A549 (cell line): ENCODE data around the gene MAD1L1. TPM values are rescaled to one million over a fixed set of nuclear protein-coding genes. Genes with fewer than 3 reads are reported as not detected.

Experiments
- ATAC-seq, 2 experiments: fragments of 200-7000 bp in 1 of 2; fragments of >200 bp in 1 of 2; cut with Nextera tagmentation in 1 of 2; cut with Tn5 transposase in 1 of 2; 3 replicates each; pipeline versions ENCODE4 v1.8.0 to v1.9.1; 2018 to 2020; ENCODE audit warnings: mild to moderate bottlenecking in 1 of 2, moderate library complexity in 1 of 2
- CTCF ChIA-PET: fragments of 300-600 bp; sonication (Branson Sonifier 250); formaldehyde crosslinking; extraction: SDS; loops from one replicate; lab custom pipeline; 2021; ENCODE audit warnings: antibody characterized with exemption, inconsistent platforms; lab: Yijun Ruan, JAX
- POLR2A ChIA-PET: fragments of 350-600 bp; formaldehyde crosslinking; extraction: SDS; loops from one replicate; lab custom pipeline; 2021; ENCODE audit warnings: antibody characterized with exemption, inconsistent platforms; lab: Yijun Ruan, JAX
- DNase-seq, 2 experiments: peaks; one replicate each; pipeline versions ENCODE4 v3.0.0 to v3.0.0-alpha.2; 2011 to 2016; ENCODE audit warnings: low read depth in 1 of 2, low spot score in 1 of 2
- FAIRE-seq: peaks from 2 replicates; lab custom pipeline; 2011; peaks lifted over from hg19 to GRCh38; lab: Jason Lieb, UNC
- H3K27ac ChIP-seq, 2 experiments: fragments of >200 bp; sonication (Bioruptor Twin); formaldehyde crosslinking; 3 replicates each; pipeline ENCODE4 v1.5.1; 2016 to 2017
- H3K4me1 ChIP-seq: fragments of >200 bp; sonication (Bioruptor Twin); formaldehyde crosslinking; 3 replicates; pipeline ENCODE4 v1.6.1; 2016
- H3K4me2 ChIP-seq: fragments of >200 bp; sonication (Bioruptor Twin); formaldehyde crosslinking; 3 replicates; pipeline ENCODE4 v1.6.1; 2016
- H3K4me3 ChIP-seq: fragments of >200 bp; sonication (Bioruptor Twin); formaldehyde crosslinking; 3 replicates; pipeline ENCODE4 v1.5.1; 2016
- H3K9me3 ChIP-seq: fragments of >200 bp; sonication (Bioruptor Twin); formaldehyde crosslinking; 3 replicates; pipeline ENCODE4 v1.6.1; 2016
- BCL3 ChIP-seq: fragments of >200 bp; sonication (Bioruptor Twin); formaldehyde crosslinking; IDR thresholded peaks from 3 replicates; pipeline ENCODE4 v1.6.1; 2016
- BHLHE40 ChIP-seq: IDR thresholded peaks from 2 replicates; pipeline ENCODE4 v1.6.1; 2012; ENCODE audit warnings: low read depth, low read length, inconsistent platforms
- CBX2 ChIP-seq: fragments of 200-600 bp; sonication (generic); IDR thresholded peaks from 2 replicates; pipeline ENCODE4 v1.6.1; 2016; ENCODE audit warnings: low read depth, mild to moderate bottlenecking, borderline replicate concordance
- CEBPB ChIP-seq, 2 experiments: fragments of >200 bp in 1 of 2; sonication (Bioruptor Twin) in 1 of 2; formaldehyde crosslinking in 1 of 2; IDR thresholded peaks; 2 replicates each; pipeline ENCODE4 v1.6.1; 2012 to 2016
- EHMT2 ChIP-seq: fragments of 200-600 bp; sonication (generic); IDR thresholded peaks from 2 replicates; pipeline ENCODE4 v1.6.1; 2016; ENCODE audit warnings: antibody characterized with exemption, low read depth, mild to moderate bottlenecking, moderate library complexity
- EP300 ChIP-seq, 2 experiments: fragments of >200 bp; sonication (Bioruptor Twin); formaldehyde crosslinking; IDR thresholded peaks; 2 replicates in 1 of 2; 3 replicates in 1 of 2; pipeline ENCODE4 v1.6.1; 2016 to 2017
- FOSB ChIP-seq: fragments of 250-450 bp; sonication (Bioruptor Pico); IDR thresholded peaks from 2 replicates; pipeline ENCODE4 v1.5.0; 2020; ENCODE audit warnings: mild to moderate bottlenecking, moderate library complexity
- HEYL ChIP-seq: fragments of 250-450 bp; sonication (Bioruptor Pico); IDR thresholded peaks from 2 replicates; pipeline ENCODE4 v1.8.0; 2021; ENCODE audit warnings: mild to moderate bottlenecking, moderate library complexity
- JUN ChIP-seq, 2 experiments: fragments of >200 bp; sonication (Bioruptor Twin); formaldehyde crosslinking; IDR thresholded peaks; 2 replicates in 1 of 2; 3 replicates in 1 of 2; pipeline ENCODE4 v1.6.1; 2016 to 2017
- NPAS2 ChIP-seq: fragments of 250-450 bp; sonication (Bioruptor Pico); IDR thresholded peaks from 2 replicates; pipeline ENCODE4 v1.8.0; 2022; ENCODE audit warnings: mild to moderate bottlenecking, moderate library complexity, borderline replicate concordance
- NR3C1 ChIP-seq: fragments of >200 bp; sonication (Bioruptor Twin); formaldehyde crosslinking; IDR thresholded peaks from 3 replicates; pipeline ENCODE4 v1.6.1; 2017
- PHF8 ChIP-seq: fragments of 200-600 bp; sonication (generic); IDR thresholded peaks from 2 replicates; pipeline ENCODE4 v1.6.1; 2016; ENCODE audit warnings: low read depth, mild to moderate bottlenecking, antibody characterized with exemption, moderate library complexity, borderline replicate concordance
- RAD21 ChIP-seq, 2 experiments: fragments of >200 bp in 1 of 2; sonication (Bioruptor Twin) in 1 of 2; formaldehyde crosslinking in 1 of 2; IDR thresholded peaks in 1 of 2; conservative IDR thresholded peaks in 1 of 2; 2 replicates in 1 of 2; 3 replicates in 1 of 2; pipeline ENCODE4 v1.6.1; 2012 to 2018; ENCODE audit warnings: inconsistent platforms in 1 of 2
- TFCP2L1 ChIP-seq: fragments of 250-450 bp; sonication (Bioruptor Pico); IDR thresholded peaks from 2 replicates; pipeline ENCODE4 v1.5.0; 2021; ENCODE audit warnings: mild to moderate bottlenecking
- USF2 ChIP-seq: fragments of 450-650 bp; IDR thresholded peaks from 2 replicates; pipeline ENCODE4 v1.6.1; 2014; ENCODE audit warnings: antibody characterized with exemption
- ZNF302 ChIP-seq: fragments of 250-450 bp; sonication (Bioruptor Pico); IDR thresholded peaks from 2 replicates; pipeline ENCODE4 v1.9.0; 2021; ENCODE audit warnings: inconsistent platforms, mild to moderate bottlenecking, moderate library complexity
- ZSCAN20 ChIP-seq: fragments of 250-450 bp; sonication (Bioruptor Pico); IDR thresholded peaks from 2 replicates; pipeline ENCODE4 v1.8.0; 2022; ENCODE audit warnings: mild to moderate bottlenecking, moderate library complexity
- WGBS: methylation state at CpG from one replicate; pipeline ENCODE4 v1.1.6; 2017; ENCODE audit errors: missing lambda C conversion rate; 5-methylcytosine and 5-hydroxymethylcytosine counted together
- polyA plus RNA-seq, 4 experiments: library from polyadenylated mRNA; depleted of rRNA in 3 of 4; stranded (reverse); fragments of >200 nt; fragmentation: RNase III in 1 of 4; extraction: RNeasy Plus Mini Kit Qiagen cat#74134 plus additional on column Dnase treatment in 1 of 4; gene quantifications; 2 replicates in 3 of 4; 3 replicates in 1 of 4; pipeline ENCODE4 v1.2.3, GENCODE V29; 2011 to 2017
- TF ChIP-seq, protein P1 (sequence below): IDR thresholded peaks from 2 replicates; pipeline ENCODE4 v1.6.1; 2012; ENCODE audit warnings: low read depth, borderline replicate concordance
- TF ChIP-seq, protein P2 (sequence below): fragments of 150-350 bp; IDR thresholded peaks from 2 replicates; pipeline ENCODE4 v1.6.1; 2014; ENCODE audit warnings: low read depth, mild to moderate bottlenecking, low read length
- TF ChIP-seq, protein P3 (sequence below): fragments of 250-450 bp; sonication (Bioruptor Pico); IDR thresholded peaks from 2 replicates; pipeline ENCODE4 v1.5.0; 2021; ENCODE audit warnings: mild to moderate bottlenecking, moderate library complexity, borderline replicate concordance
- TF ChIP-seq, protein P4 (sequence below): fragments of >200 bp; sonication (Bioruptor Twin); formaldehyde crosslinking; IDR thresholded peaks from 3 replicates; pipeline ENCODE4 v1.5.1; 2016
- TF ChIP-seq, protein P5 (sequence below): IDR thresholded peaks from 2 replicates; pipeline ENCODE4 v1.6.1; 2012

Gene MAD1L1
- polyA plus RNA-seq, 2 of the 4 experiments (the other 2 are of a cell fraction): 13.6 to 16.6 TPM

- ATAC-seq: no peak
- ChIA-PET POLR2A (no interaction called here), CTCF (no interaction called here)
- no peak for DNase-seq
- no peak for TF ChIP-seq RAD21 (conservative IDR thresholded peaks at IDR 0.05 in 1 of 2, IDR thresholded peaks at IDR 0.05 in 1 of 2)
- TF ChIP-seq NR3C1: no peak
- no peak for TF ChIP-seq EP300 (IDR thresholded peaks at IDR 0.05)
- no peak overlapping the region for H3K27ac ChIP-seq
- no peaks in the 10 kb centered on the region for H3K9me3 ChIP-seq
- no peak for FAIRE-seq
- 94% methylated on average over 23 of the region's 28 CpGs for WGBS
- H3K4me2 ChIP-seq: no peak overlapping the region
- no peaks in the 10 kb centered on the region for H3K4me1 ChIP-seq
- no peak overlapping the region for H3K4me3 ChIP-seq
These were observed 214.7 kb downstream of the MAD1L1 start for GRCh38 chr7:2017914-2018568.

- Histone ChIP-seq H3K4me2 (no peak overlapping the region), H3K27ac (no peak overlapping the region), H3K4me1 (no peaks in the 10 kb centered on the region), H3K9me3 (no peaks in the 10 kb centered on the region), H3K4me3 (no peak overlapping the region)
- TF ChIP-seq NPAS2 (CRISPR knock-in tag) (no peak), PHF8 (no peak)
- POLR2A ChIA-PET: no interaction called here
- FAIRE-seq (no peak), ATAC-seq (no peak), DNase-seq (no peak)
- 91% methylated on average over 17 of the region's 18 CpGs for WGBS
- CTCF ChIA-PET: no interaction called here
These were observed 215.3 kb downstream of the MAD1L1 start for GRCh38 chr7:2017481-2017891.

- CTCF ChIA-PET: no interaction called here
- H3K9me3 ChIP-seq: no peaks in the 10 kb centered on the region
- no peaks in the 10 kb centered on the region for H3K4me1 ChIP-seq
- no peak overlapping the region for H3K4me2 ChIP-seq
- FAIRE-seq (no peak), ATAC-seq (no peak), DNase-seq (no peak)
- TF ChIP-seq USF2: no peak
- TF ChIP-seq ZSCAN20 (CRISPR knock-in tag): no peak
- TF ChIP-seq, protein P1, sequence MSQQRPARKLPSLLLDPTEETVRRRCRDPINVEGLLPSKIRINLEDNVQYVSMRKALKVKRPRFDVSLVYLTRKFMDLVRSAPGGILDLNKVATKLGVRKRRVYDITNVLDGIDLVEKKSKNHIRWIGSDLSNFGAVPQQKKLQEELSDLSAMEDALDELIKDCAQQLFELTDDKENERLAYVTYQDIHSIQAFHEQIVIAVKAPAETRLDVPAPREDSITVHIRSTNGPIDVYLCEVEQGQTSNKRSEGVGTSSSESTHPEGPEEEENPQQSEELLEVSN: no peak
- no peak for TF ChIP-seq JUN (IDR thresholded peaks at IDR 0.05)
- no peak for TF ChIP-seq EHMT2
- TF ChIP-seq CBX2: no peak
- no peak for TF ChIP-seq FOSB (CRISPR knock-in tag)
- TF ChIP-seq NR3C1: no peak
- TF ChIP-seq BCL3: no peak
- TF ChIP-seq RAD21 (conservative IDR thresholded peaks at IDR 0.05 in 1 of 2, IDR thresholded peaks at IDR 0.05 in 1 of 2): no peak
- TF ChIP-seq NPAS2 (CRISPR knock-in tag): no peak
- no peak for TF ChIP-seq CEBPB (IDR thresholded peaks at IDR 0.05)
- TF ChIP-seq, protein P2, sequence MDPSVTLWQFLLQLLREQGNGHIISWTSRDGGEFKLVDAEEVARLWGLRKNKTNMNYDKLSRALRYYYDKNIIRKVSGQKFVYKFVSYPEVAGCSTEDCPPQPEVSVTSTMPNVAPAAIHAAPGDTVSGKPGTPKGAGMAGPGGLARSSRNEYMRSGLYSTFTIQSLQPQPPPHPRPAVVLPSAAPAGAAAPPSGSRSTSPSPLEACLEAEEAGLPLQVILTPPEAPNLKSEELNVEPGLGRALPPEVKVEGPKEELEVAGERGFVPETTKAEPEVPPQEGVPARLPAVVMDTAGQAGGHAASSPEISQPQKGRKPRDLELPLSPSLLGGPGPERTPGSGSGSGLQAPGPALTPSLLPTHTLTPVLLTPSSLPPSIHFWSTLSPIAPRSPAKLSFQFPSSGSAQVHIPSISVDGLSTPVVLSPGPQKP: no peak
- no peak for TF ChIP-seq TFCP2L1 (CRISPR knock-in tag)
- TF ChIP-seq, protein P3, sequence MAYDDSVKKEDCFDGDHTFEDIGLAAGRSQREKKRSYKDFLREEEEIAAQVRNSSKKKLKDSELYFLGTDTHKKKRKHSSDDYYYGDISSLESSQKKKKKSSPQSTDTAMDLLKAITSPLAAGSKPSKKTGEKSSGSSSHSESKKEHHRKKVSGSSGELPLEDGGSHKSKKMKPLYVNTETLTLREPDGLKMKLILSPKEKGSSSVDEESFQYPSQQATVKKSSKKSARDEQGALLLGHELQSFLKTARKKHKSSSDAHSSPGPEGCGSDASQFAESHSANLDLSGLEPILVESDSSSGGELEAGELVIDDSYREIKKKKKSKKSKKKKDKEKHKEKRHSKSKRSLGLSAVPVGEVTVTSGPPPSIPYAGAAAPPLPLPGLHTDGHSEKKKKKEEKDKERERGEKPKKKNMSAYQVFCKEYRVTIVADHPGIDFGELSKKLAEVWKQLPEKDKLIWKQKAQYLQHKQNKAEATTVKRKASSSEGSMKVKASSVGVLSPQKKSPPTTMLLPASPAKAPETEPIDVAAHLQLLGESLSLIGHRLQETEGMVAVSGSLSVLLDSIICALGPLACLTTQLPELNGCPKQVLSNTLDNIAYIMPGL (CRISPR knock-in tag): no peak
- TF ChIP-seq HEYL: no peak
- TF ChIP-seq, protein P4, sequence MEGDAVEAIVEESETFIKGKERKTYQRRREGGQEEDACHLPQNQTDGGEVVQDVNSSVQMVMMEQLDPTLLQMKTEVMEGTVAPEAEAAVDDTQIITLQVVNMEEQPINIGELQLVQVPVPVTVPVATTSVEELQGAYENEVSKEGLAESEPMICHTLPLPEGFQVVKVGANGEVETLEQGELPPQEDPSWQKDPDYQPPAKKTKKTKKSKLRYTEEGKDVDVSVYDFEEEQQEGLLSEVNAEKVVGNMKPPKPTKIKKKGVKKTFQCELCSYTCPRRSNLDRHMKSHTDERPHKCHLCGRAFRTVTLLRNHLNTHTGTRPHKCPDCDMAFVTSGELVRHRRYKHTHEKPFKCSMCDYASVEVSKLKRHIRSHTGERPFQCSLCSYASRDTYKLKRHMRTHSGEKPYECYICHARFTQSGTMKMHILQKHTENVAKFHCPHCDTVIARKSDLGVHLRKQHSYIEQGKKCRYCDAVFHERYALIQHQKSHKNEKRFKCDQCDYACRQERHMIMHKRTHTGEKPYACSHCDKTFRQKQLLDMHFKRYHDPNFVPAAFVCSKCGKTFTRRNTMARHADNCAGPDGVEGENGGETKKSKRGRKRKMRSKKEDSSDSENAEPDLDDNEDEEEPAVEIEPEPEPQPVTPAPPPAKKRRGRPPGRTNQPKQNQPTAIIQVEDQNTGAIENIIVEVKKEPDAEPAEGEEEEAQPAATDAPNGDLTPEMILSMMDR: no peak
- TF ChIP-seq, protein P5, sequence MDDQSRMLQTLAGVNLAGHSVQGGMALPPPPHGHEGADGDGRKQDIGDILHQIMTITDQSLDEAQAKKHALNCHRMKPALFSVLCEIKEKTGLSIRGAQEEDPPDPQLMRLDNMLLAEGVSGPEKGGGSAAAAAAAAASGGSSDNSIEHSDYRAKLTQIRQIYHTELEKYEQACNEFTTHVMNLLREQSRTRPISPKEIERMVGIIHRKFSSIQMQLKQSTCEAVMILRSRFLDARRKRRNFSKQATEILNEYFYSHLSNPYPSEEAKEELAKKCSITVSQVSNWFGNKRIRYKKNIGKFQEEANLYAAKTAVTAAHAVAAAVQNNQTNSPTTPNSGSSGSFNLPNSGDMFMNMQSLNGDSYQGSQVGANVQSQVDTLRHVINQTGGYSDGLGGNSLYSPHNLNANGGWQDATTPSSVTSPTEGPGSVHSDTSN: no peak
- TF ChIP-seq ZNF302: no peak
- TF ChIP-seq BHLHE40: no peak
- no peak overlapping the region for H3K4me3 ChIP-seq
- POLR2A ChIA-PET: no interaction called here
- no peak overlapping the region for H3K27ac ChIP-seq
- WGBS: 88% methylated on average over 29 of the region's 29 CpGs
These were observed 215.8 kb downstream of the MAD1L1 start for GRCh38 chr7:2016761-2017480.
